CD14-positive monocyte (primary cell): ENCODE results near the gene TMX1. TPM values are rescaled to one million over a fixed set of nuclear protein-coding genes. Genes with fewer than 3 reads are reported as not detected.
A peak's percentile ranks its signal among the peaks of the same experiment; 100 is the strongest.

ENCODE experiments used
- DNase-seq, 3 donors: peaks; one replicate each; pipeline ENCODE4 v3.0.0-alpha.2; 2011 to 2022
- H2AFZ ChIP-seq: 2 replicates; pipeline ENCODE4 v1.6.0; 2012; ENCODE audit warnings: mild to moderate bottlenecking, low read depth, low read length, inconsistent platforms; ENCODE audit not compliant: insufficient read depth, poor library complexity, severe bottlenecking
- H3K27ac ChIP-seq, 2 donors: 1 replicate in 1 of 2; 2 replicates in 1 of 2; pipeline ENCODE4 v1.5.1; 2012 to 2013; ENCODE audit warnings: low read length in 2 of 2, control low read depth in 1 of 2, inconsistent platforms in 1 of 2, low read depth in 1 of 2, mild to moderate bottlenecking in 1 of 2
- H3K27me3 ChIP-seq, 2 donors: one replicate each; pipeline versions ENCODE4 v1.6.0 to v1.6.1; 2011 to 2013; ENCODE audit warnings: low read length in 2 of 2; ENCODE audit not compliant: control insufficient read depth in 2 of 2, insufficient read depth in 2 of 2
- H3K36me3 ChIP-seq, 2 donors: replicated peaks in 1 of 2; 1 replicate in 1 of 2; 2 replicates in 1 of 2; pipeline versions ENCODE4 v1.5.1 to v1.6.1; 2012 to 2013; ENCODE audit warnings: low read length in 2 of 2, control low read depth in 1 of 2, inconsistent platforms in 1 of 2, mild to moderate bottlenecking in 1 of 2; ENCODE audit not compliant: insufficient read depth in 2 of 2, control insufficient read depth in 1 of 2
- H3K4me1 ChIP-seq, 2 donors: 1 replicate in 1 of 2; 2 replicates in 1 of 2; pipeline versions ENCODE4 v1.5.1 to v1.6.1; 2012 to 2013; ENCODE audit warnings: low read length in 2 of 2, control low read depth in 1 of 2, inconsistent platforms in 1 of 2, mild to moderate bottlenecking in 1 of 2, moderate library complexity in 1 of 2; ENCODE audit not compliant: insufficient read depth in 2 of 2, control insufficient read depth in 1 of 2
- H3K4me2 ChIP-seq: replicated peaks from 2 replicates; pipeline ENCODE3; 2012; ENCODE audit warnings: low read length, moderate library complexity, mild to moderate bottlenecking; ENCODE audit not compliant: poor library complexity, severe bottlenecking; ENCODE audit errors: extremely low read depth
- H3K4me3 ChIP-seq, 3 experiments: fragments of 200-600 bp in 1 of 3; sonication (generic) in 1 of 3; replicated peaks in 1 of 3; 1 replicate in 2 of 3; 2 replicates in 1 of 3; pipeline ENCODE4 v1.5.1; 2011 to 2013; ENCODE audit warnings: low read length in 3 of 3, mild to moderate bottlenecking in 3 of 3, control low read depth in 2 of 3, low read depth in 2 of 3, inconsistent platforms in 1 of 3, moderate library complexity in 1 of 3
- H3K79me2 ChIP-seq: 2 replicates; pipeline ENCODE4 v1.6.0; 2012; ENCODE audit warnings: mild to moderate bottlenecking, control low read depth, inconsistent platforms, low read length, moderate library complexity; ENCODE audit not compliant: insufficient read depth
- H3K9ac ChIP-seq: 2 replicates; pipeline ENCODE4 v1.6.0; 2017; ENCODE audit warnings: low read length, mild to moderate bottlenecking; ENCODE audit not compliant: insufficient read depth, poor library complexity, severe bottlenecking
- H3K9me3 ChIP-seq, 2 donors: replicated peaks in 1 of 2; 1 replicate in 1 of 2; 2 replicates in 1 of 2; pipeline versions ENCODE4 v1.5.1 to v1.6.1; 2012 to 2013; ENCODE audit warnings: low read length in 2 of 2, control low read depth in 1 of 2; ENCODE audit not compliant: control insufficient read depth in 1 of 2, insufficient read depth in 1 of 2
- H4K20me1 ChIP-seq: 2 replicates; pipeline ENCODE4 v1.6.0; 2012; ENCODE audit warnings: mild to moderate bottlenecking, low read length, control low read depth, moderate library complexity; ENCODE audit not compliant: insufficient read depth
- H3K27ac Mint-ChIP-seq, 7 donors: one replicate each; pipeline ENCODE4 v1.8.0; 2020; ENCODE audit warnings: mild to moderate bottlenecking in 7 of 7, mixed read lengths in 7 of 7, moderate library complexity in 6 of 7, inconsistent platforms in 2 of 7
- H3K27me3 Mint-ChIP-seq, 3 donors: one replicate each; pipeline ENCODE4 v1.8.0; 2021 to 2022; ENCODE audit warnings: low read depth in 3 of 3, mild to moderate bottlenecking in 3 of 3, mixed read lengths in 3 of 3, moderate library complexity in 3 of 3, inconsistent platforms in 1 of 3
- H3K36me3 Mint-ChIP-seq, 2 donors: one replicate each; pipeline ENCODE4 v1.8.0; 2020; ENCODE audit warnings: mixed read lengths in 2 of 2, inconsistent platforms in 1 of 2, mild to moderate bottlenecking in 1 of 2
- H3K4me1 Mint-ChIP-seq: one replicate; pipeline ENCODE4 v1.8.0; 2020; ENCODE audit warnings: mild to moderate bottlenecking, mixed read lengths
- H3K4me3 Mint-ChIP-seq, 2 donors: one replicate each; pipeline ENCODE4 v1.8.0; 2020; ENCODE audit warnings: mild to moderate bottlenecking in 2 of 2, mixed read lengths in 2 of 2, moderate library complexity in 1 of 2
- H3K9me3 Mint-ChIP-seq, 7 donors: one replicate each; pipeline ENCODE4 v1.8.0; 2020 to 2022; ENCODE audit warnings: mixed read lengths in 7 of 7, mild to moderate bottlenecking in 6 of 7, moderate library complexity in 6 of 7, inconsistent platforms in 2 of 7
- CTCF ChIP-seq: fragments of 200-600 bp; IDR thresholded peaks from one replicate; pipeline ENCODE4 v1.8.0; 2022; ENCODE audit warnings: antibody characterized with exemption, mild to moderate bottlenecking
- WGBS: methylation state at CpG from one replicate; pipeline ENCODE4 v1.1.5; 2013; ENCODE audit warnings: missing lambda C conversion rate; ENCODE audit not compliant: insufficient coverage; 5-methylcytosine and 5-hydroxymethylcytosine counted together
- intact Hi-C, 2 donors: fragments of 100-400 bp; cut with micrococcal nuclease; formaldehyde crosslinking; loops; one replicate each; pipeline versions ENCODE4 v1.15.0 to v1.15.1; 2023
- polyA plus RNA-seq, 3 donors: library from polyadenylated mRNA; depleted of rRNA in 1 of 3; unstranded in 2 of 3; stranded (reverse) in 1 of 3; fragments of 300-500 nt in 2 of 3; fragments of >200 nt in 1 of 3; fragmentation: Illumina TruSeq in 2 of 3; gene quantifications; 1 replicate in 2 of 3; 2 replicates in 1 of 3; pipeline ENCODE4 v1.2.3, GENCODE V29; 2012 to 2021

TMX1 gene
- polyA plus RNA-seq, 3 donors = 9.7 to 76.8 (median 62.6) TPM

- Histone ChIP-seq H3K4me2 (no peak overlapping the region), H3K4me3 (no peak overlapping the region), H3K27ac (no peak overlapping the region), H3K4me1 (no peaks in the 10 kb centered on the region), H3K36me3 (no peaks in the 10 kb centered on the region), H4K20me1 (no peaks in the 10 kb centered on the region), H3K79me2 (no peaks in the 10 kb centered on the region), H3K9me3 (no peaks in the 10 kb centered on the region), H2AFZ (no peak overlapping the region), H3K9ac (no peak overlapping the region), H3K27me3 (no peaks in the 10 kb centered on the region)
- Mint-ChIP-seq H3K9me3 (no peaks in the 10 kb centered on the region), H3K27me3 (peaks cover 2% of the 10 kb centered on the region in 3 donors), H3K4me3 (no peak overlapping the region), H3K27ac (no peak overlapping the region), H3K36me3 (peaks cover 0 to 9% of the 10 kb centered on the region in 2 donors), H3K4me1 (no peaks in the 10 kb centered on the region)
- intact Hi-C loops = no loop called here
- no peak for DNase-seq
- TF ChIP-seq CTCF = no peak
- 90% methylated on average over 4 of the region's 4 CpGs for WGBS
Measured at GRCh38 chr14:51291016-51291415, 51.0 kb downstream of the TMX1 start.

- Mint-ChIP-seq H3K36me3 (peaks cover 0 to 5% of the 10 kb centered on the region in 2 donors), H3K27ac (peak overlapping the region in 1 of 7 donors; percentile 62), H3K9me3 (no peaks in the 10 kb centered on the region), H3K27me3 (peaks cover 0 to 2% (median 2%) of the 10 kb centered on the region in 3 donors), H3K4me1 (no peaks in the 10 kb centered on the region), H3K4me3 (no peak overlapping the region)
- DNase-seq = no peak
- Histone ChIP-seq H3K4me1 (no peaks in the 10 kb centered on the region), H3K9ac (no peak overlapping the region), H3K36me3 (no peaks in the 10 kb centered on the region), H3K4me3 (no peak overlapping the region), H3K9me3 (no peaks in the 10 kb centered on the region), H3K27ac (no peak overlapping the region), H3K79me2 (no peaks in the 10 kb centered on the region), H3K27me3 (no peaks in the 10 kb centered on the region), H3K4me2 (no peak overlapping the region), H4K20me1 (no peaks in the 10 kb centered on the region), H2AFZ (no peak overlapping the region)
- intact Hi-C loops = no loop called here
- TF ChIP-seq CTCF = no peak
- WGBS = 97% methylated on average over 5 of the region's 7 CpGs
Measured at GRCh38 chr14:51293149-51293911, 53.3 kb downstream of the TMX1 start.
